Endothelial cell of umbilical vein (primary cell): ENCODE data around the gene FRRS1.

ENCODE experiments used
- CTCF ChIP-seq, 2 donors: IDR thresholded peaks; 1 replicate in 1 of 2; 2 replicates in 1 of 2; pipeline ENCODE4 v1.5.1; 2011; ENCODE audit warnings: low read length in 2 of 2, mild to moderate bottlenecking in 2 of 2, moderate library complexity in 2 of 2, control low read depth in 1 of 2, inconsistent platforms in 1 of 2, low read depth in 1 of 2; ENCODE audit not compliant: insufficient read depth in 1 of 2; ENCODE audit errors: extremely low read depth in 1 of 2
- EZH2 ChIP-seq: IDR thresholded peaks from 2 replicates; pipeline ENCODE4 v1.6.1; 2012; ENCODE audit warnings: borderline replicate concordance, low read depth, mild to moderate bottlenecking, moderate library complexity, low read length, inconsistent platforms; ENCODE audit not compliant: severe bottlenecking
- GATA2 ChIP-seq: IDR thresholded peaks from 2 replicates; pipeline ENCODE4 v1.7.0; 2011; ENCODE audit warnings: low read depth, mild to moderate bottlenecking, moderate library complexity, mixed read lengths, low read length; ENCODE audit not compliant: insufficient read length, insufficient read depth
- JUN ChIP-seq: IDR thresholded peaks from 2 replicates; pipeline ENCODE4 v1.6.1; 2011; ENCODE audit warnings: borderline replicate concordance, low read depth; ENCODE audit not compliant: insufficient read length, insufficient read depth
- MAX ChIP-seq: IDR thresholded peaks from 2 replicates; pipeline ENCODE4 v1.6.1; 2011; ENCODE audit not compliant: insufficient read depth, insufficient read length
- MYC ChIP-seq: IDR thresholded peaks from one replicate; pipeline ENCODE4 v1.6.1; 2011; ENCODE audit warnings: mild to moderate bottlenecking, low read depth, low read length
- POLR2A ChIP-seq: IDR thresholded peaks from 2 replicates; pipeline ENCODE4 v1.6.1; 2012; ENCODE audit warnings: low read depth, mild to moderate bottlenecking, control low read depth, low read length
- POLR2AphosphoS5 ChIP-seq: IDR thresholded peaks from 2 replicates; pipeline ENCODE4 v1.6.1; 2012; ENCODE audit warnings: low read depth, mild to moderate bottlenecking, control low read depth, low read length, moderate library complexity; ENCODE audit not compliant: insufficient read depth

GRCh38 chr1:99702221-99702620 lies 64.2 kb downstream of the FRRS1 start:
- no peak for TF ChIP-seq MAX
- no peak for TF ChIP-seq POLR2AphosphoS5
- TF ChIP-seq CTCF (IDR thresholded peaks at IDR 0.05; ENCODE audit: extremely low read depth in 1 of 2, insufficient read depth in 1 of 2, low read depth in 1 of 2, low read length in 2 of 2): no peak
- TF ChIP-seq EZH2: no peak
- TF ChIP-seq POLR2A: no peak
- no peak for TF ChIP-seq GATA2
- no peak for TF ChIP-seq JUN
- TF ChIP-seq MYC: no peak
